Measurements from ENCODE around the gene FOXN3. TPM values are rescaled to one million over a fixed set of nuclear protein-coding genes. Genes with fewer than 3 reads are reported as not detected.

Gene FOXN3
- total and polyA plus RNA-seq, 2 donors (not counting 3 experiments of a cell fraction or from before 2014, with no cell fraction given): 16.9 to 41.8 TPM

DNA sequence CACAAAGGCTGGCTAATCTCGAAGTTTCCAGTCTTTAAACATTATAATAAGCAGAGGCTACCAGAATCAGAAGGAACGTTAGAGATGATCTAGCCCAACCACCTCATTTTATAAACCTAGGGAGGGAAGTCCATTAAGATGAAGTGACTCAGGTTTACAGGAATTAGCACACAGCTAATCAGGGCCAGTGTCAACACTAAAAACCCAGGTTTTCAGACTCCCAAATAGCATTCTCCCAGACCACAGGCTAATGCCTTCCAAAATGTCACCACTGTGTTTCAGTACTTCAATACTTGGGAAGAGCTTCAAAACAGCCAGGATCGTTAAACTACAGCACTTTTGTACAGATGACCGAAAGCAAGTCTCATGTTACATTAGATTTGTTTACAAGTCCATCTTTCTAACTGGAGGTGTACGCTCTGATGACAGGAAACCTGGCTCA is 89.2 kb downstream of the FOXN3 start:
- Histone ChIP-seq H3K9me1 (replicated peaks; ENCODE audit: control insufficient read depth, extremely low read depth, insufficient read depth, low read length) (no peaks in the 10 kb centered on the region), H3K9ac (replicated peaks; ENCODE audit: extremely low read depth, insufficient read depth, low read length) (no peak overlapping the region), H3K9me3 (replicated peaks; ENCODE audit: control insufficient read depth, insufficient read depth, low read length) (no peaks in the 10 kb centered on the region), H3K27me3 (ENCODE audit: control insufficient read depth in 2 of 2, insufficient read depth in 2 of 2, low read length in 2 of 2) (no peaks in the 10 kb centered on the region), H3K4me3 (replicated peaks in 1 of 3; ENCODE audit: insufficient read depth in 1 of 3, low read depth in 1 of 3, low read length in 3 of 3) (no peak overlapping the region), H3K36me3 (ENCODE audit: control insufficient read depth in 2 of 2, extremely low read depth in 1 of 2, insufficient read depth in 2 of 2, low read length in 2 of 2) (no peaks in the 10 kb centered on the region), H2AFZ (ENCODE audit: low read depth, low read length) (no peak overlapping the region), H3K79me2 (ENCODE audit: control insufficient read depth, insufficient read depth, low read length) (no peaks in the 10 kb centered on the region), H3K27ac (ENCODE audit: insufficient read depth, low read depth, low read length) (no peak overlapping the region), H3K4me1 (ENCODE audit: control insufficient read depth, extremely low read depth, insufficient read depth, low read length) (no peaks in the 10 kb centered on the region), H3K4me2 (ENCODE audit: insufficient read depth, low read length) (no peak overlapping the region), H4K20me1 (replicated peaks; ENCODE audit: control insufficient read depth, extremely low read depth, insufficient read depth, low read length) (no peaks in the 10 kb centered on the region)
- no peak for DNase-seq (ENCODE audit: low read depth, low spot score)
- TF ChIP-seq, protein P1, sequence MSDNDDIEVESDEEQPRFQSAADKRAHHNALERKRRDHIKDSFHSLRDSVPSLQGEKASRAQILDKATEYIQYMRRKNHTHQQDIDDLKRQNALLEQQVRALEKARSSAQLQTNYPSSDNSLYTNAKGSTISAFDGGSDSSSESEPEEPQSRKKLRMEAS (IDR thresholded peaks at IDR 0.05; ENCODE audit: insufficient read depth, insufficient read length): no peak
- no peak for TF ChIP-seq EZH2 (IDR thresholded peaks at IDR 0.05; ENCODE audit: borderline replicate concordance, low read depth, low read length, severe bottlenecking)
- TF ChIP-seq POLR2AphosphoS5 (IDR thresholded peaks at IDR 0.05; ENCODE audit: insufficient read depth, low read depth, low read length): no peak
- TF ChIP-seq, protein P2, sequence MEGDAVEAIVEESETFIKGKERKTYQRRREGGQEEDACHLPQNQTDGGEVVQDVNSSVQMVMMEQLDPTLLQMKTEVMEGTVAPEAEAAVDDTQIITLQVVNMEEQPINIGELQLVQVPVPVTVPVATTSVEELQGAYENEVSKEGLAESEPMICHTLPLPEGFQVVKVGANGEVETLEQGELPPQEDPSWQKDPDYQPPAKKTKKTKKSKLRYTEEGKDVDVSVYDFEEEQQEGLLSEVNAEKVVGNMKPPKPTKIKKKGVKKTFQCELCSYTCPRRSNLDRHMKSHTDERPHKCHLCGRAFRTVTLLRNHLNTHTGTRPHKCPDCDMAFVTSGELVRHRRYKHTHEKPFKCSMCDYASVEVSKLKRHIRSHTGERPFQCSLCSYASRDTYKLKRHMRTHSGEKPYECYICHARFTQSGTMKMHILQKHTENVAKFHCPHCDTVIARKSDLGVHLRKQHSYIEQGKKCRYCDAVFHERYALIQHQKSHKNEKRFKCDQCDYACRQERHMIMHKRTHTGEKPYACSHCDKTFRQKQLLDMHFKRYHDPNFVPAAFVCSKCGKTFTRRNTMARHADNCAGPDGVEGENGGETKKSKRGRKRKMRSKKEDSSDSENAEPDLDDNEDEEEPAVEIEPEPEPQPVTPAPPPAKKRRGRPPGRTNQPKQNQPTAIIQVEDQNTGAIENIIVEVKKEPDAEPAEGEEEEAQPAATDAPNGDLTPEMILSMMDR (IDR thresholded peaks at IDR 0.05; ENCODE audit: extremely low read depth in 1 of 2, insufficient read depth in 1 of 2, low read depth in 1 of 2, low read length in 2 of 2): no peak
- dilution Hi-C loops (cut with MboI; ENCODE audit: extremely low pct_ligation_motif_present, low sequenced_read_pairs) (no loop called here), intact Hi-C loops (cut with micrococcal nuclease) (no loop called here)
- CTCF ChIA-PET: no interaction called here
- POLR2A ChIA-PET: interaction anchor here (0.7 kb wide), 1 partner anchor 571 kb away, joined by 3 read pairs; no protein-coding TSS in a partner anchor
- FAIRE-seq: no peak
- BruUV-seq (replicated peaks): no TSS peak

DNA sequence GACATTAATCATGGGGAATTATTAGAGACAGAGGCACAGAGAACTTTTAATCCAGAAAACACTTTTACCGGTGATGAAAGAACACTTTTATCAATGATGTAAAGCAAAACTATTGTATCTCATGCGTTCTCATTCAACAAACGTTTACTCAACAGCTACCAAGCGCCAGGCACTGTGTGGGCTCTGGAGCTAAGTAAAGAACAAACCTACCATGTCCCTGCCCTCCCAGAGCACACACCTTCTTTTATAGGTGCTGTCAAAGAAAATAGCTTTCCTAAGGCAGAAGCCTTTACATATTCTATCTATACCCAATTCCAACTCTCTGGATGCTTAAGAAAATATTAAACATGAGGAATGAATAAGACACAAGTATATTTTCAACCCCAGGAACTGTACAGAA is 91.1 kb downstream of the FOXN3 start:
- intact Hi-C loops (cut with micrococcal nuclease): no loop called here
- H3K27ac ChIP-seq (ENCODE audit: insufficient read depth, low read depth, low read length): no peak overlapping the region
- dilution Hi-C loops (cut with MboI; ENCODE audit: extremely low pct_ligation_motif_present, low sequenced_read_pairs): no loop called here
- H3K4me2 ChIP-seq (ENCODE audit: insufficient read depth, low read length): no peak overlapping the region
- no peaks in the 10 kb centered on the region for H3K27me3 ChIP-seq (ENCODE audit: control insufficient read depth in 2 of 2, insufficient read depth in 2 of 2, low read length in 2 of 2)
- H3K4me1 ChIP-seq (ENCODE audit: control insufficient read depth, extremely low read depth, insufficient read depth, low read length): no peaks in the 10 kb centered on the region
- no peaks in the 10 kb centered on the region for H3K9me3 ChIP-seq (replicated peaks; ENCODE audit: control insufficient read depth, insufficient read depth, low read length)
- FAIRE-seq: no peak
- no peaks in the 10 kb centered on the region for H3K79me2 ChIP-seq (ENCODE audit: control insufficient read depth, insufficient read depth, low read length)
- H2AFZ ChIP-seq (ENCODE audit: low read depth, low read length): no peak overlapping the region
- no peaks in the 10 kb centered on the region for H3K9me1 ChIP-seq (replicated peaks; ENCODE audit: control insufficient read depth, extremely low read depth, insufficient read depth, low read length)
- CTCF ChIA-PET: interaction anchor here (1.0 to 1.3 kb wide), 2 partner anchors 10 to 12 kb away, joined by 3 to 4 read pairs; no protein-coding TSS in a partner anchor
- BruUV-seq (replicated peaks): no TSS peak
- POLR2A ChIA-PET: no interaction called here
- no peaks in the 10 kb centered on the region for H3K36me3 ChIP-seq (ENCODE audit: control insufficient read depth in 2 of 2, extremely low read depth in 1 of 2, insufficient read depth in 2 of 2, low read length in 2 of 2)
- H3K9ac ChIP-seq (replicated peaks; ENCODE audit: extremely low read depth, insufficient read depth, low read length): no peak overlapping the region
- TF ChIP-seq JUN (IDR thresholded peaks at IDR 0.05; ENCODE audit: borderline replicate concordance, insufficient read depth, insufficient read length, low read depth) (no peak), FOS (IDR thresholded peaks at IDR 0.05; ENCODE audit: borderline replicate concordance, insufficient read depth, low read length) (no peak), MYC (IDR thresholded peaks at IDR 0.05; ENCODE audit: low read depth, low read length) (no peak), POLR2A (IDR thresholded peaks at IDR 0.05; ENCODE audit: low read depth, low read length) (no peak), POLR2AphosphoS5 (IDR thresholded peaks at IDR 0.05; ENCODE audit: insufficient read depth, low read depth, low read length) (no peak)
- TF ChIP-seq, protein P2 (IDR thresholded peaks at IDR 0.05; ENCODE audit: extremely low read depth in 1 of 2, insufficient read depth in 1 of 2, low read depth in 1 of 2, low read length in 2 of 2): no peak
- DNase-seq (ENCODE audit: low read depth, low spot score): no peak
- no peak overlapping the region for H3K4me3 ChIP-seq (replicated peaks in 1 of 3; ENCODE audit: insufficient read depth in 1 of 3, low read depth in 1 of 3, low read length in 3 of 3)
- H4K20me1 ChIP-seq (replicated peaks; ENCODE audit: control insufficient read depth, extremely low read depth, insufficient read depth, low read length): no peaks in the 10 kb centered on the region
